K562 (cell line): ENCODE measurements around the gene IQSEC3. TPM values are rescaled to one million over a fixed set of nuclear protein-coding genes. Genes with fewer than 3 reads are reported as not detected.

Experiments
- ATAC-seq: fragments of 200-7000 bp; cut with Tn5 transposase; 3 replicates; pipeline ENCODE4 v1.9.1; 2020; ENCODE audit warnings: moderate library complexity
- BruUV-seq: library from RNA; stranded (reverse); fragments of 400-500 nt; replicated peaks from 2 replicates; lab custom pipeline; 2021; lab: Mats Ljungman, UMichigan
- CTCF ChIA-PET: fragments of 300-600 bp; formaldehyde crosslinking; extraction: SDS; loops from one replicate; lab custom pipeline; 2021; ENCODE audit warnings: low intra/inter-chr PET ratio; lab: Yijun Ruan, JAX
- POLR2A ChIA-PET: fragments of 300-600, 350-650 bp; sonication (Branson Sonifier 250); formaldehyde crosslinking; extraction: SDS; loops from one replicate; lab custom pipeline; 2021; ENCODE audit warnings: antibody characterized with exemption, inconsistent platforms; lab: Yijun Ruan, JAX
- DNase-seq, 4 experiments: peaks; one replicate each; pipeline versions ENCODE4 v3.0.0 to v3.0.0-alpha.2; 2011 to 2018; ENCODE audit warnings: low spot score in 3 of 4, mixed read lengths in 3 of 4; ENCODE audit errors: extremely low read depth in 1 of 4
- FAIRE-seq: peaks from 2 replicates; lab custom pipeline; 2011; peaks lifted over from hg19 to GRCh38; lab: Jason Lieb, UNC
- H2AFZ ChIP-seq: 2 replicates; pipeline ENCODE4 v1.6.0; 2011; ENCODE audit warnings: low read depth, low read length, control low read depth, inconsistent platforms
- H3K27ac ChIP-seq: fragments of 200-600 bp; 3 replicates; pipeline ENCODE4 v1.8.0; 2011; ENCODE audit warnings: low read depth, mild to moderate bottlenecking, control low read depth, inconsistent platforms, low read length, moderate library complexity, mixed read lengths; ENCODE audit errors: extremely low read depth
- H3K27me3 ChIP-seq, 2 experiments: fragments of 300-600 bp in 1 of 2; 2 replicates in 1 of 2; 3 replicates in 1 of 2; pipeline versions ENCODE4 v1.6.0 to v1.8.0; 2011; ENCODE audit warnings: inconsistent platforms in 2 of 2, low read length in 2 of 2, mild to moderate bottlenecking in 1 of 2, mixed read lengths in 1 of 2, moderate library complexity in 1 of 2; ENCODE audit not compliant: control insufficient read depth in 2 of 2, insufficient read depth in 2 of 2
- H3K36me3 ChIP-seq: fragments of 300-600 bp; 3 replicates; pipeline ENCODE4 v1.8.0; 2011; ENCODE audit warnings: mild to moderate bottlenecking, low read length, inconsistent platforms; ENCODE audit not compliant: control insufficient read depth, insufficient read depth
- H3K4me1 ChIP-seq, 2 experiments: fragments of 200-600 bp in 1 of 2; replicated peaks in 1 of 2; 2 replicates in 1 of 2; 3 replicates in 1 of 2; pipeline versions ENCODE4 v1.5.1 to v1.8.0; 2011; ENCODE audit warnings: inconsistent platforms in 2 of 2, low read length in 2 of 2, mild to moderate bottlenecking in 1 of 2, mixed read lengths in 1 of 2, moderate library complexity in 1 of 2; ENCODE audit not compliant: control insufficient read depth in 2 of 2, insufficient read depth in 2 of 2
- H3K4me2 ChIP-seq: 2 replicates; pipeline ENCODE4 v1.6.1; 2011; ENCODE audit warnings: low read length, control low read depth, inconsistent platforms, mixed read lengths; ENCODE audit not compliant: insufficient read depth
- H3K4me3 ChIP-seq: fragments of 200-600 bp; sonication (generic), shearing (Covaris generic); 2 replicates; pipeline ENCODE4 v1.5.1; 2016; ENCODE audit warnings: control low read depth, inconsistent platforms
- H3K79me2 ChIP-seq: fragments of 200-600 bp; 3 replicates; pipeline ENCODE4 v1.8.0; 2011; ENCODE audit warnings: low read length, inconsistent platforms; ENCODE audit not compliant: control insufficient read depth, insufficient read depth
- H3K9ac ChIP-seq, 2 experiments: 2 replicates each; pipeline versions ENCODE4 v1.6.0 to v1.6.1; 2011; ENCODE audit warnings: low read depth in 2 of 2, low read length in 2 of 2, control low read depth in 1 of 2, inconsistent platforms in 1 of 2, mild to moderate bottlenecking in 1 of 2, mixed read lengths in 1 of 2; ENCODE audit not compliant: insufficient read depth in 1 of 2
- H3K9me1 ChIP-seq: one replicate; pipeline ENCODE4 v1.6.0; 2011; ENCODE audit warnings: inconsistent platforms, mild to moderate bottlenecking, low read length, moderate library complexity; ENCODE audit not compliant: control insufficient read depth, insufficient read depth
- H3K9me3 ChIP-seq: replicated peaks from 2 replicates; pipeline ENCODE4 v1.5.1; 2011; ENCODE audit warnings: low read depth, low read length, inconsistent platforms; ENCODE audit not compliant: control insufficient read depth, insufficient read depth
- H4K20me1 ChIP-seq: replicated peaks from 2 replicates; pipeline ENCODE4 v1.6.1; 2011; ENCODE audit warnings: low read length, inconsistent platforms, mixed read lengths; ENCODE audit not compliant: control insufficient read depth, insufficient read depth
- BRF2 ChIP-seq: IDR thresholded peaks from 3 replicates; pipeline ENCODE4 v1.6.1; 2011; ENCODE audit warnings: borderline replicate concordance, mild to moderate bottlenecking; ENCODE audit not compliant: insufficient read length, insufficient read depth
- CHD2 ChIP-seq: IDR thresholded peaks from 2 replicates; pipeline ENCODE4 v1.6.1; 2011; ENCODE audit warnings: low read depth, low read length
- ELF4 ChIP-seq: fragments of 450-650 bp; formaldehyde crosslinking; IDR thresholded peaks from 2 replicates; pipeline ENCODE4 v1.4.0; 2022; ENCODE audit warnings: missing genetic modification characterization
- FOXK1 ChIP-seq: sonication (generic); formaldehyde crosslinking; IDR thresholded peaks from 2 replicates; pipeline ENCODE4 v1.8.0; 2022; ENCODE audit warnings: missing genetic modification reagents, mild to moderate bottlenecking, borderline replicate concordance
- PTRF ChIP-seq: fragments of 450-650 bp; IDR thresholded peaks from 2 replicates; pipeline ENCODE4 v1.6.1; 2016; ENCODE audit warnings: mild to moderate bottlenecking, missing genetic modification characterization, missing compliant biosample characterization
- STAT6 ChIP-seq: sonication (generic); formaldehyde crosslinking; IDR thresholded peaks from 2 replicates; pipeline ENCODE4 v1.8.1; 2023; ENCODE audit warnings: mild to moderate bottlenecking, missing genetic modification reagents
- ZBTB43 ChIP-seq: sonication (generic); formaldehyde crosslinking; IDR thresholded peaks from 2 replicates; pipeline ENCODE4 v1.8.0; 2023; ENCODE audit warnings: mild to moderate bottlenecking, missing genetic modification reagents
- ZNF274 ChIP-seq: IDR thresholded peaks from 2 replicates; pipeline ENCODE4 v1.6.1; 2011; ENCODE audit warnings: low read depth, mild to moderate bottlenecking, low read length, moderate library complexity, borderline replicate concordance
- ZNF583 ChIP-seq: fragments of 250-450 bp; sonication (Bioruptor Pico); IDR thresholded peaks from 2 replicates; pipeline ENCODE4 v1.4.0; 2020
- ZNF778 ChIP-seq: fragments of 450-650 bp; formaldehyde crosslinking; IDR thresholded peaks from 2 replicates; pipeline ENCODE4 v1.4.0; 2020; ENCODE audit warnings: mild to moderate bottlenecking, moderate library complexity
- WGBS: fragments of 100-300 bp; shearing (Covaris generic); methylation state at CpG from one replicate; pipeline ENCODE4 v1.1.6; 2016; ENCODE audit warnings: low coverage, mixed read lengths; ENCODE audit not compliant: insufficient coverage; ENCODE audit errors: missing lambda C conversion rate; 5-methylcytosine and 5-hydroxymethylcytosine counted together
- in situ Hi-C: fragments of 300-500 bp; cut with MboI; formaldehyde crosslinking; loops from 4 replicates; pipeline ENCODE4 v1.15.0; 2018; ENCODE audit warnings: inconsistent platforms, mixed read lengths
- intact Hi-C: fragments of 100-400 bp; cut with micrococcal nuclease; formaldehyde crosslinking; loops from 2 replicates; pipeline ENCODE4 v1.14.2; 2022
- polyA plus RNA-seq, 8 experiments: library from polyadenylated mRNA; depleted of rRNA in 4 of 8; stranded (reverse) in 5 of 8; unstranded in 3 of 8; fragments of >200 nt; fragmentation: Nextera tagmentation in 2 of 8; fragmentation: Illumina TruSeq in 1 of 8; extraction: Ambion mirVana in 2 of 8; extraction: Trizol in 1 of 8; gene quantifications; 2 replicates each; pipeline versions ENCODE4 v1.2.1 to v1.2.3, GENCODE V29; 2011 to 2014; ENCODE audit warnings: inconsistent platforms in 1 of 8, missing spikeins in 1 of 8
- total RNA-seq, 7 experiments: library from RNA; depleted of rRNA in 6 of 7; stranded (reverse); fragments of >200 nt in 6 of 7; fragmentation: Illumina TruSeq in 2 of 7; extraction: Trizol in 2 of 7; gene quantifications; 2 replicates each; pipeline versions ENCODE4 v1.2.1 to v1.2.3, GENCODE V29; 2011 to 2021; ENCODE audit warnings: low replicate concordance in 1 of 7
- TF ChIP-seq, protein P1 (sequence below): sonication (generic); formaldehyde crosslinking; IDR thresholded peaks from 2 replicates; pipeline ENCODE4 v1.5.0; 2020; ENCODE audit warnings: missing genetic modification reagents
- TF ChIP-seq, protein P2 (sequence below): fragments of 250-450 bp; sonication (Bioruptor Pico); IDR thresholded peaks from 2 replicates; pipeline ENCODE4 v1.4.0; 2020; ENCODE audit warnings: borderline replicate concordance

Gene IQSEC3
- total and polyA plus RNA-seq, 9 of the 15 experiments (the other 6 are each of a cell fraction or from before 2014, with no cell fraction given): under 0.01 to 0.25 (median 0.08) TPM; not detected in 3

GRCh38 chr12:159156-159782, 92.7 kb downstream of the IQSEC3 start:
- no peak for ATAC-seq
- H3K9ac ChIP-seq: no peak overlapping the region
- DNase-seq: no peak
- H3K27me3 ChIP-seq: peaks cover 16 to 47% of the 10 kb centered on the region in 2 experiments; a peak in 4 of 5 replicates
- in situ Hi-C loops (no loop called here), intact Hi-C loops (no loop called here)
- no peak overlapping the region for H3K27ac ChIP-seq
- ChIA-PET POLR2A (interaction anchor here (0.9 kb wide), 1 partner anchor 12 kb away, joined by 3 read pairs; no protein-coding TSS in a partner anchor), CTCF (no interaction called here)
- FAIRE-seq: no peak
- H3K4me1 ChIP-seq: peaks cover 0 to 10% of the 10 kb centered on the region in 2 experiments; a peak in 1 of 5 replicates
- 0 out of 2 replicates have a peak, but pooled peaks cover 3% of the 10 kb centered on the region for H4K20me1 ChIP-seq
- H3K9me1 ChIP-seq: no peaks in the 10 kb centered on the region
- no peaks in the 10 kb centered on the region for H3K9me3 ChIP-seq
- H2AFZ ChIP-seq: no peak overlapping the region
- no peak overlapping the region for H3K4me3 ChIP-seq
- no peaks in the 10 kb centered on the region for H3K79me2 ChIP-seq
- H3K36me3 ChIP-seq: no peaks in the 10 kb centered on the region
- no TSS peak for BruUV-seq
- no peak overlapping the region for H3K4me2 ChIP-seq
- WGBS: 4% methylated on average over 7 of the region's 7 CpGs
- TF ChIP-seq CHD2: no peak
- TF ChIP-seq STAT6 (CRISPR knock-in tag): no peak
- TF ChIP-seq ZNF778 (CRISPR knock-in tag): no peak
- TF ChIP-seq ZBTB43 (CRISPR knock-in tag): no peak
- TF ChIP-seq, protein P1, sequence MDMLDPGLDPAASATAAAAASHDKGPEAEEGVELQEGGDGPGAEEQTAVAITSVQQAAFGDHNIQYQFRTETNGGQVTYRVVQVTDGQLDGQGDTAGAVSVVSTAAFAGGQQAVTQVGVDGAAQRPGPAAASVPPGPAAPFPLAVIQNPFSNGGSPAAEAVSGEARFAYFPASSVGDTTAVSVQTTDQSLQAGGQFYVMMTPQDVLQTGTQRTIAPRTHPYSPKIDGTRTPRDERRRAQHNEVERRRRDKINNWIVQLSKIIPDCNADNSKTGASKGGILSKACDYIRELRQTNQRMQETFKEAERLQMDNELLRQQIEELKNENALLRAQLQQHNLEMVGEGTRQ (CRISPR knock-in tag): no peak
- TF ChIP-seq BRF2: no peak
- no peak for TF ChIP-seq FOXK1 (CRISPR knock-in tag)
- TF ChIP-seq, protein P2, sequence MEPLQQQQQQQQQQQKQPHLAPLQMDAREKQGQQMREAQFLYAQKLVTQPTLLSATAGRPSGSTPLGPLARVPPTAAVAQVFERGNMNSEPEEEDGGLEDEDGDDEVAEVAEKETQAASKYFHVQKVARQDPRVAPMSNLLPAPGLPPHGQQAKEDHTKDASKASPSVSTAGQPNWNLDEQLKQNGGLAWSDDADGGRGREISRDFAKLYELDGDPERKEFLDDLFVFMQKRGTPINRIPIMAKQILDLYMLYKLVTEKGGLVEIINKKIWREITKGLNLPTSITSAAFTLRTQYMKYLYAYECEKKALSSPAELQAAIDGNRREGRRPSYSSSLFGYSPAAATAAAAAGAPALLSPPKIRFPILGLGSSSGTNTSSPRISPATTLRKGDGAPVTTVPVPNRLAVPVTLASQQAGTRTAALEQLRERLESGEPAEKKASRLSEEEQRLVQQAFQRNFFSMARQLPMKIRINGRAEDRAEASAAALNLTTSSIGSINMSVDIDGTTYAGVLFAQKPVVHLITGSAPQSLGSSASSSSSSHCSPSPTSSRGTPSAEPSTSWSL: no peak
- no peak for TF ChIP-seq PTRF (tag)
- no peak for TF ChIP-seq ELF4 (CRISPR knock-in tag)
- no peak for TF ChIP-seq ZNF274
- TF ChIP-seq ZNF583 (CRISPR knock-in tag): no peak
